Measurements from ENCODE around the gene UHRF2. TPM values are rescaled to one million over a fixed set of nuclear protein-coding genes. Genes with fewer than 3 reads are reported as not detected.

Gene UHRF2
- total RNA-seq, 1 donor from 2014 or later = 77.3 TPM

DNA sequence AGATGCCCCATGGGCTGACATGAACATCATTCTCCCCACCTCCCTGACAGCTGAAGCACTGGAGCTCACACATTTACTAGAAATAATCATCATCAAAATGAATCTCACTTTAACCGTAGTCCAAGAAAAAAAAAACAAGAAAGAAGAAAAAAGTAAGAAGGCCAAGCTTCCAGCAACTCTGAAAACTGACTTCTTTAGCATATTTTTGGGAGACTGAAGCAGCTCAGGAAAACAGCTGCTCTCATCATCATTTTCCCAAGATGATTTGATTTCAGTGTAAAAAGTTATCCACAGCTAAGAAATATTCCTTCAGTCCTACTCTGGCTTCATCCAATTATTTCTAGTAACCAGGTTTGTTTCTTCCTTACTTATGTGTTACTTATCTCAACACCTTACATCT, 140.9 kb downstream of the UHRF2 start:
- Mint-ChIP-seq H3K4me1 (ENCODE audit: low read depth) (no peaks in the 10 kb centered on the region), H3K36me3 (ENCODE audit: low read depth) (no peaks in the 10 kb centered on the region), H3K4me3 (no peak overlapping the region), H3K27ac (no peak overlapping the region), H3K27me3 (ENCODE audit: insufficient read depth) (peaks cover 2% of the 10 kb centered on the region), H3K9me3 (no peaks in the 10 kb centered on the region)
- DNase-seq (ENCODE audit: low spot score) = no peak
- intact Hi-C loops (cut with micrococcal nuclease) = no loop called here

Other genes starting within 250 kb of the UHRF2 start
- gene IL33, start 197.4 kb upstream of the UHRF2 start, total RNA-seq = not detected in 2 replicates
- gene TPD52L3, start 84.8 kb upstream of the UHRF2 start, total RNA-seq = not detected in 2 replicates
- gene GLDC, start 232.5 kb downstream of the UHRF2 start, total RNA-seq = 1.4 and 1.8 TPM in 2 replicates

All from activated T-helper 1 cell treated with anti-CD3 and anti-CD28 coated beads, Interleukin-12 subunit alpha, Interleukin-12 subunit beta, Interleukin-2, Interleukin-4 antibody, amounts not matched to agents 30 ng/mL and 10 ng/mL and 1 ng/mL, durations not matched to agents 14 hours and 24 hours and 36 hours (primary cell).